HG03280 (cell line): ENCODE measurements around the gene MCFD2.
"Not testable (repeated sequence)": the region's sequence is repeated elsewhere in the genome, so short reads cannot be mapped to it uniquely, and the experiment has no call there.

Experiments used
- ATAC-seq: cut with Tn5 transposase; IDR thresholded peaks from one replicate; pipeline ENCODE4 v1.9.1; 2021; ENCODE audit warnings: mild to moderate bottlenecking, moderate library complexity; ENCODE audit not compliant: unreplicated experiment

The MCFD2 gene

GRCh38 chr2:46875962-46876689, 39.5 kb downstream of the MCFD2 start:
- not testable (repeated sequence) for ATAC-seq

- ATAC-seq: no peak
These were observed 40.2 kb downstream of the MCFD2 start for GRCh38 chr2:46875226-46875899.

DNA sequence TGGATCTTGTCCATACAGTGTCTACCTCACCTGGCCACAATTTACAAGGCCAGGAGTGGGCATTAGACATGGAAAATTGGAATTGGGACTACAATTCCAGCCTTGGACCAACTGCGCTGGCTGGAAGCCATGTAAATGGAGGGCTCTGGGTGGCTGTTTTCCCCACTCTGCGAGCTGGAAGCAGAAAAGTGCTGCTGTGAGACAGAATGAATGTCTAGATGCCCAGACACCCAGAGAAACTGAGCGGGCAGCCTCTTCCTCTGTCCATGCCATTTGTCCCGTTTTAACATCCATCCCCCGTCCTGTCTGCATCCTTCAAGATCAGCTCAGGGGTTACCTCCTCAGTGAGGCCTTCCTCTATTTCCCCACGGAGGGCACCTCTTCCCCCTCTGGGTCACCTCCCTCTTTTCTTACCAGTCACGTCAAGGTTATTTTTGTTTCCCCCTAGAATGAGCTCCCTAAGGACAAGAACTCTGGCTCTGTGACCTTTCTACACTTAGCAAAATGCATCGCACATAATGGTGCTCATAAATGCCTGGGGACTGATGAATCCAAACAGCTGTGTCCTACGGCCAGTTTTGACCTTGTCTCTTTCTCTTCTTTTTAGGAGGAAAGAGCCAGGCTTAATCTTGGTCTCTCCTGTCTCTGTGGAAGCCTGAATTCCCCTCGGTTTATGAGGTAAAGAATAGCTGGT, 41.2 kb downstream of the MCFD2 start:
- ATAC-seq: no peak

DNA sequence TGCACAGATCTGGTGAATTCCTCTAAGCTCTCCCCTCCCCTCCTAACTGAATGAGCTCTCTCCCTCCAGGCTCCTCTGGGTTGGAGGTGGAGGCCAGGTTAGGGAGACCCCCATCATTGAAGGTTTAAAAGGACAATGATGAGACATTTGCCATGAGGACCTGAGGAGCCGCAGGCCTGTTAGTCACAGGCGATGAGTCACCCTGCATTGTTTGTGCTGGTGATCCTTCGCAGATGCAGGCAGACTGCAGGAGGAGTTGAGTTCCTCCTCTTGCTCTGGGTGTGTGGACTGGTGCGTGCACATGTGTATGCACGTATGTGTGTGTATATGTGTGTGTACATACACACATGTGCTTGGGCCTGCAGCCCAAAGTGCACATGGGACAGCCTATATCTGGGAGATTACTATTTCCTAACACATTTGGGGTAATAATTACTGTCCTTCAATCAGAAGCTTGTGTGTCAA, 42.0 kb downstream of the MCFD2 start:
- no peak for ATAC-seq

DNA sequence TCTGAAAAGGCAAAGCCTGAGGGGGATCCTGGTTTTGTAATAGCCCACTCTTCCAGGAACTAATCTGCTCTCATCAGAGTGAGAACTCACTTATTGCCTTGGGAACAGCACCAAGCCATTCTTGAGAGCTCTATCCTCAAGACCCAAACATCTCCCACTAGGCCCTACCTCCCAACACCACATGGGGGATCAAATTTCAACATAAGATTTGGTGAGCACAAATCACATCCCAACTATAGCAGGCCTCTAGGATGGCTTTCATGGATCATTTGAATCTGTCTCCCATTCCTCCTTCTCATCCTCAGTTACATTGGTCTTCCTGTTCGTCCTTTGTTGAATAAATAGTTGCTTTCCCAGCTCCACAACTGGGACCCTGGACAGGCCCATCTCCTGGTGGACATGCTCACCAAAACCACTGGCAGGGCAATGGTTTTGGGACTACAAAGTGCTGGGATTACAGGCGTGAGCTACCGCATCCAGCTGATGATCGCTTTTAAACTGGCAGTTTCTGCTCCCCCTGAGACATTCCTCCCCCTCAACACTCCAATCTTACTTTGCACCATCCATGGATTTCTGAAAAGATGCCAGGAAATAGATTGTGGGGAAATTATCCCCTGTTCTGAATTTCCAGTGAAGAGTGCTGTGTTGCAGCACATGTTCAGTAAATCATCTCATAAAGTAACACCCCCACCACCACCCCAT, 42.6 kb downstream of the MCFD2 start:
- no peak for ATAC-seq

DNA sequence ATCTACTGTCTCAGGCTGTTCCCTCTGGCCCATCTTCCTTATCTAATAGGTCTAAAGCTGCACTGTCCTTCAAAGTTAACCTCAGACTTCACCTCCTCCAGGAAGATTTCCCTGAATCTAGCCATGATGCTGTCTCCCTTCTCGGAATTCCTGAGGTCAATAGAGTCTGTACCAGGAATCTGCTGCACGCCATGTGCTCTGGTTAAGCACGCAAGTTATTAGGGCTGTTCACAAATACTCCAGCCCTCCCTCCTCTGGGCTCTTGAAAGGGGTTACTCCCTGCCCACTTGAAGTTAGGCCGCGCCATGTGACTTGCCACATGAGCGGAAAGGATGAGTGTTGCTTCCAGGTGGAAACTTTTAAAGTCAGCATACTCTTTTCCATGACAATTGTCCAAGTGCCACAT, 43.6 kb downstream of the MCFD2 start:
- ATAC-seq: no peak

DNA sequence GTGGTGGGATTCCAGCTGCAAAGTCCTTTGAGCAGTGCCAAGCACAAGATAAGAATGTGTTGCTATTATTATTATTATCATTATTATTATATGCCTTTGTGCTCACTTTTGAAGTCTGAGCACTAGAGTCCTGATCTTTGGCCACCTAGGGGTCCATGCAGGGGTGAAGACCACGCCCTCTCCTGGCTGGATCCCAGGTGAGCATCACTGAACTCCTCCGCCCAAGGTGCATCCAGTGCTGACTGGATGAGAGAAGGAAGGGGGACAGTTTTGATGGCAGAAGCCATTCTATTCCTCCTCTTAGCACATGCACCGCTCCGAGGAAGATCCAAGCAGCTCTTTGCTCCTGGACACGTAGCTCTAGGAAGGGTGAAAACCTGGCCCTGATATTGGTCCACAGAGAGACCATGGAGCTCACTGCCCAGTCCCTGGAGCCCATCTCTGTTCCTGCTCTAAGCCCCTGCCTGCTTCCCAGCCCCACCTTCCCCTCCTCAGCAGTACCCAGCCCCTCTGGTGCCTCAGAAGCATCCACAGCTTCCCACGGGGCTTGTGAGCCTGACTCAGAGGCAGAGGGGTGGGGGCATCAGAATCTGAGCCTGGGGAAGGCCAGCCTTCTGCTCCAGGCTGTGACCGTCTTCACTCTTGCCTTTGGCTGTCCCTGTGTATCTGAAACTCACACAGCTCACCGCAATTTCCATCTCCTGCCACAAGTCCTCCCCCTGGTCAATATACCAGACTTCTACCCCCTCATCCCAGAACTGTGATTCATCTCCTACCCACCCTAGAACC, 45.4 kb downstream of the MCFD2 start:
- no peak for ATAC-seq

- ATAC-seq: no peak
These were observed 46.0 kb downstream of the MCFD2 start for GRCh38 chr2:46869621-46870020.

GRCh38 chr2:46866770-46867246, 48.8 kb downstream of the MCFD2 start:
- no peak for ATAC-seq

- ATAC-seq: no peak
These were observed 50.2 kb downstream of the MCFD2 start for GRCh38 chr2:46865181-46865970.

GRCh38 chr2:46863882-46864281, 51.7 kb downstream of the MCFD2 start:
- ATAC-seq: no peak

DNA sequence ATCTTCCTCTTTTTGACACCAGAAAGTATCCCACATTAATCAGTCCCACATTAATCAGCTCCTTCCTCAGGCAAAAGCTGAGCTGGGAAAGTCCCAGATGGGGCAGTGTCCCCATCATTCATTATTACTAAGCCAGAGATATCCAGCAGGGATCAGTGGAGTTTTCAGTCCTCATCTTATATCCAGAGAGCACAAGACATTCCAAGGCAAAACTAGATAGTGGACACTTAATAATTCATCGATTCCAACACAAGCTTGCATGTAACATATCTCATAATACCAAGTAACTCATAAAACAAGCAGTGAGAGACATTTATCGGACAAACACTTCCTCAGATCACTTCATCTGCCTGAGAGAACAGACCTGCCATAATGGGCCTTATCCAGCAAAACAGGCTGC, 53.1 kb downstream of the MCFD2 start:
- ATAC-seq: no peak

DNA sequence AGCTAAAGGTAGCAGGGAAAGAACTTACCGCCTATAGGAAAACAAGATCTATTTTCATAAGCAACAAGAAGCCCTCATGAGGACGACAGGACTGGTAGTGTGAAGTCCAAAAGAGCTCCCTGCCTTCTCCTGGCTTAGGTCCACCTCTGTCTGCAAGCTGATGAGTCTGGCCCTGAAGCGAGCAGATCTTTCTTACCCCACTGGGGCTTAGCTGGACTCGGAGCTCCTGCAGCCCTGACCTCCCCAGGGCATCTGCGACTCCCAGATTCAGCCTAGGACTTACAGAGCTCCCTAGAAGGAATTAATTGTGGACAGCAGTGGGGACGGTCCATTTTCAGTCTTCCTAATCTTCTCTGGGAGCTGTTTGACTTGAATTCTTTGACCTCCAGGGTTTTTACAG, 53.7 kb downstream of the MCFD2 start:
- no peak for ATAC-seq

DNA sequence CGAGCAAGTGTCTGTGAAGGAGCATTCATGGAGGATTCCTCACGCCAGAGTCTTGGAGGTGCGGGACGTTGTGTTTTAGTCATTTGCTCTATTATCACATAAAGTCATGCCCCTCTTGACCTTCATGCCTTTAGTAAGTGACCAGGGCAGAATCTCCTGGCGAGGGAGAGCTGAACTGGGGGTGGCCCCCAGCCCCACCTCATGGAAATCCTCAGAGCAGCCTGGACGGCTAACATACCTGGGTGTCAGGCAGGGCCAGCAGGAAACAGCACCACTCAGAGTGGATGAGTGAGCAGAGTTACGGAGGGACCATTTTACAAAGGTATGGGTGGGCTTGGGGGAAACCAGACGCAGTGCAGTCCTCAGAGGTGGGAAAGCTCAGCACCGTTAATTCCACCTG, 56.1 kb downstream of the MCFD2 start:
- no peak for ATAC-seq

DNA sequence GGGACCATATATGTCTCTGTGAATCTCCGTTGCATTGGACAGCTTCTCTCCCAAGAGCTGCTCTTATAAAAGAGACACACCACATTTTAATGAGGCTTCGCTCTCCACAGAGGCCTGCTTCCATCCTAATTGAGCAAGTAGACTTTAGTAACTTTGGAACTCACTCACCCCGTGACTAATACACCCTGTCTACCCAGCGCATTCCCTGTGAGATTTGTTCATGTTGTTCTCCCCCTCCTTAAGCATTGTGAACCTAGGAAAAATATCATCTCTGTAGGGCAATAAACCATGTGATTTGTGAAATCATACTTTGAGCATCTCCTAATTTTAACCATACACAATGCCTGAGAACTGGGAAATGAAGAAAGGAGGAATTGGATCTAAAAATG, 56.9 kb downstream of the MCFD2 start:
- no peak for ATAC-seq

DNA sequence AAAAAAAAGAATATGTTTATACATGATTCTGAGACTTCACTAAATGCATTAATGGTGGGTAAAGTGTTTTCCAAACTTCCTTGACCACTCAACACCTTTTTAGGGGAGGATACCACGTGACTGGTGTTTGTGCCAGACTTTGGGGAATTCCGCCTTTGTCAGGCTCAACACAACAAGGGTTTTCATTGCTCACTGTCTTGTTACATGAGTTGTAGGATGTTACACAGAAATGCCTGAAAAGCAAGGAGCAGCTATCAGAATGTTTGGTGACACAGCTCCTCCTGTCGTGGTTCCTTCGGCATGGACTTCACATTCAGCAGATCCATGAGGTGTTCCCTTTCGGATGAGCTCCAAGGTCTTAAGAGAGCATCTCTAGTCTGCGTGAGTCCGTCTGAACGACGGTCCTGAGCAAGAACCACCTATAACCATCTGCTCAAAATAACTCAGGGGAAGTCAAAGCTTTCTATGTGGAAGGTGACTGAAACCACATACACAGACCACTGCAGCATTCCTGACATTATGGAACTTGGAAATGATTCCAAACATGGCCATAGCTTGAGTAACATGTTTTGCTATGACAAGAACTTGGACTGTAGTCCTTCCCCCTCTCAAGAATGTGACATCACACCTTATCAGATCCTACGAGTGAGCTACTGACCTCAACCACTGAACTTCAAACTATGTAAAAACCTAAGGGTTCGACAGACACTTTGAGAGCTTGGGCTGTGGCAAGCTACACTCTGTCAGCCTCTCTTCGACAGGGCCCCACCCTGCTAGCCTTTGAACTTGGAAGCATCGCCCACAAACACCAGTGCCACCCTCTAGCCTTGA, 57.5 kb downstream of the MCFD2 start:
- ATAC-seq: no peak

DNA sequence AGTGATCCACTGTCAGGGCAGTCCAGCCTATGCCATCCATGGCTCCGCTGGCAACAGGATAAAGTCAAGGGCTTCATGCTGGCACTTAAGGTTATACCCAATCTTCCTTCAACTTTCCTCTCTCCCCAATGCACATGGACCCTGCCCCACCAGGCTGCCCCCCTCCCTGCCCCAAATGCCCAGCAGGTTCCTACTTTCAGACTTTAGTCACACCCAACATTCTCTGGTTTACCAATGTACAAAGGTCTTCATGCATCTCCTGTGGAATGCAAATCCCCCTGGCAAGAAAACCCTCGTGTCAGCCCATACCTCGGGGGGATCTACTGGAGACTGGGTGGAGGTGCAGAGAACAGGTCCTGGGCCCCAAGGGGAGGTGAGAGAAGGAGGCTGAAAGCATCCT, 59.3 kb downstream of the MCFD2 start:
- no peak for ATAC-seq

DNA sequence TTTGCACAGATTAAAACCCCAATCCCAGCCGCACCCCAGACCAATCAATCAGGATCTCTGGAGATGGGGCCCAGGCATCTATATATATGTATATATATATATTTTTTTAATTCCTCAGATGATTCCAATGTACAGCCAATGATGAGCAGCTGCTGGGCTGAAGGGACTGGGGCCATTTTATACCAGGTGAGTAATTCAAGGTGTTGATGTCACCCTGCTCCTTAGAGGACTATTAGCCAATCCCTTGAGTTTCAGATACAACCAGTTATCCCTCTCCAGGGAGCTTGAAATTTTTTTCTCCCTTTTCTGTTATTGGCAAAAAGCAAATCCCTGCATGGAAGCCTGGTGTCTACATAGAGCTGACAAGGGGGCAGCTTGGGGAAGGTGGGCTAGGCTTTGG, 59.8 kb downstream of the MCFD2 start:
- no peak for ATAC-seq

GRCh38 chr2:46854260-46854659, 61.3 kb downstream of the MCFD2 start:
- no peak for ATAC-seq
